OCI-LY3 (cell line): ENCODE results near the gene CA11.
"Not testable (repeated sequence)": the region's sequence is repeated elsewhere in the genome, so short reads cannot be mapped to it uniquely, and the experiment has no call there.

Source experiments
- EZH2phosphoT487 ChIP-seq: fragments of 200-600 bp; shearing (Covaris generic); IDR thresholded peaks from 2 replicates; pipeline ENCODE4 v1.6.1; 2018; ENCODE audit warnings: antibody characterized with exemption, mixed run types, low read depth
- TF ChIP-seq, protein P1 (sequence below): fragments of 200-600, 300-600 bp; sonication (generic); IDR thresholded peaks from 2 replicates; pipeline ENCODE4 v1.5.1; 2014; ENCODE audit warnings: antibody characterized with exemption, low read length, low read depth

DNA sequence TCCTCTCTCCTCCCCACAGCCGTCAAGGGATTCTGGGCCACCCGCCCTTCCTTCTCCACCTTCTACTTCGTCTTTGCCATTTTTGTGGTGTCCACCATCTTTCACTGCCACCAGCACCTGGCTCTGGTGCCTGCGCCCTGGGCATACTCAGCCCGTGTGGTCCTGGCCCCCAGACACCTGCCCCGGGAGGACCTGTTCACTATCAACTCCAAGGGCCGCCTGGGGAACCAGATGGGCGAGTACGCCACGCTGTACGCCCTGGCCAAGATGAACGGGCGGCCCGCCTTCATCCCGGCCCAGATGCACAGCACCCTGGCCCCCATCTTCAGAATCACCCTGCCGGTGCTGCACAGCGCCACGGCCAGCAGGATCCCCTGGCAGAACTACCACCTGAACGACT is 34.0 kb upstream of the CA11 start:
- TF ChIP-seq, protein P1, sequence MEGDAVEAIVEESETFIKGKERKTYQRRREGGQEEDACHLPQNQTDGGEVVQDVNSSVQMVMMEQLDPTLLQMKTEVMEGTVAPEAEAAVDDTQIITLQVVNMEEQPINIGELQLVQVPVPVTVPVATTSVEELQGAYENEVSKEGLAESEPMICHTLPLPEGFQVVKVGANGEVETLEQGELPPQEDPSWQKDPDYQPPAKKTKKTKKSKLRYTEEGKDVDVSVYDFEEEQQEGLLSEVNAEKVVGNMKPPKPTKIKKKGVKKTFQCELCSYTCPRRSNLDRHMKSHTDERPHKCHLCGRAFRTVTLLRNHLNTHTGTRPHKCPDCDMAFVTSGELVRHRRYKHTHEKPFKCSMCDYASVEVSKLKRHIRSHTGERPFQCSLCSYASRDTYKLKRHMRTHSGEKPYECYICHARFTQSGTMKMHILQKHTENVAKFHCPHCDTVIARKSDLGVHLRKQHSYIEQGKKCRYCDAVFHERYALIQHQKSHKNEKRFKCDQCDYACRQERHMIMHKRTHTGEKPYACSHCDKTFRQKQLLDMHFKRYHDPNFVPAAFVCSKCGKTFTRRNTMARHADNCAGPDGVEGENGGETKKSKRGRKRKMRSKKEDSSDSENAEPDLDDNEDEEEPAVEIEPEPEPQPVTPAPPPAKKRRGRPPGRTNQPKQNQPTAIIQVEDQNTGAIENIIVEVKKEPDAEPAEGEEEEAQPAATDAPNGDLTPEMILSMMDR, result not testable (repeated sequence)
- TF ChIP-seq EZH2phosphoT487, result not testable (repeated sequence)
